Endothelial cell of umbilical vein (primary cell): Measurements from ENCODE around the gene RAB7B. TPM values are rescaled to one million over a fixed set of nuclear protein-coding genes. Genes with fewer than 3 reads are reported as not detected.

Source experiments
- BruUV-seq: library from RNA; stranded (reverse); fragments of 400-500 nt; replicated peaks from 2 replicates; lab custom pipeline; 2021; lab: Mats Ljungman, UMichigan
- CTCF ChIA-PET: fragments of 300-600, 350-600 bp; sonication (Branson Sonifier 250); formaldehyde crosslinking; loops from one replicate; lab custom pipeline; 2021; ENCODE audit warnings: antibody characterized with exemption, inconsistent platforms; lab: Charles Lee
- POLR2A ChIA-PET: fragments of 300-600, 350-600 bp; sonication (Branson Sonifier 250); formaldehyde crosslinking; loops from one replicate; lab custom pipeline; 2021; ENCODE audit warnings: antibody characterized with exemption, inconsistent platforms; lab: Charles Lee
- DNase-seq: peaks from one replicate; pipeline ENCODE4 v3.0.0-alpha.2; 2011; ENCODE audit warnings: low read depth, low spot score
- FAIRE-seq: peaks from 2 replicates; lab custom pipeline; 2011; peaks lifted over from hg19 to GRCh38; lab: Jason Lieb, UNC
- H2AFZ ChIP-seq: 2 replicates; pipeline ENCODE4 v1.6.0; 2012; ENCODE audit warnings: low read depth, low read length, control low read depth, inconsistent platforms
- H3K27ac ChIP-seq: 2 replicates; pipeline ENCODE4 v1.5.1; 2011; ENCODE audit warnings: low read depth, mild to moderate bottlenecking, control low read depth, low read length, moderate library complexity; ENCODE audit not compliant: insufficient read depth
- H3K27me3 ChIP-seq, 2 experiments: 2 replicates each; pipeline versions ENCODE4 v1.6.0 to v1.6.1; 2011; ENCODE audit warnings: low read length in 2 of 2, mixed read lengths in 1 of 2; ENCODE audit not compliant: control insufficient read depth in 2 of 2, insufficient read depth in 2 of 2
- H3K36me3 ChIP-seq, 2 experiments: 2 replicates in 1 of 2; 3 replicates in 1 of 2; pipeline ENCODE4 v1.5.1; 2011; ENCODE audit warnings: low read length in 2 of 2, mild to moderate bottlenecking in 1 of 2, moderate library complexity in 1 of 2; ENCODE audit not compliant: control insufficient read depth in 2 of 2, insufficient read depth in 2 of 2; ENCODE audit errors: extremely low read depth in 1 of 2
- H3K4me1 ChIP-seq: 3 replicates; pipeline ENCODE4 v1.5.1; 2011; ENCODE audit warnings: mild to moderate bottlenecking, low read length; ENCODE audit not compliant: control insufficient read depth, insufficient read depth; ENCODE audit errors: extremely low read depth
- H3K4me2 ChIP-seq: 2 replicates; pipeline ENCODE4 v1.6.1; 2011; ENCODE audit warnings: low read length, control low read depth, mixed read lengths; ENCODE audit not compliant: insufficient read depth
- H3K4me3 ChIP-seq, 3 experiments: fragments of 200-600 bp in 1 of 3; sonication (generic), shearing (Covaris generic) in 1 of 3; replicated peaks in 1 of 3; 2 replicates each; pipeline ENCODE4 v1.5.1; 2011 to 2016; ENCODE audit warnings: control low read depth in 3 of 3, low read length in 3 of 3, mild to moderate bottlenecking in 2 of 3, inconsistent platforms in 1 of 3, low read depth in 1 of 3, moderate library complexity in 1 of 3; ENCODE audit not compliant: insufficient read depth in 1 of 3
- H3K79me2 ChIP-seq: 2 replicates; pipeline ENCODE4 v1.6.0; 2012; ENCODE audit warnings: low read length, inconsistent platforms; ENCODE audit not compliant: control insufficient read depth, insufficient read depth
- H3K9ac ChIP-seq: replicated peaks from 2 replicates; pipeline ENCODE3; 2011; ENCODE audit warnings: low read length, control low read depth; ENCODE audit not compliant: insufficient read depth; ENCODE audit errors: extremely low read depth
- H3K9me1 ChIP-seq: replicated peaks from 3 replicates; pipeline ENCODE4 v1.6.0; 2011; ENCODE audit warnings: mild to moderate bottlenecking, low read length; ENCODE audit not compliant: control insufficient read depth, insufficient read depth; ENCODE audit errors: extremely low read depth
- H3K9me3 ChIP-seq: replicated peaks from 2 replicates; pipeline ENCODE4 v1.5.1; 2012; ENCODE audit warnings: low read length, inconsistent platforms; ENCODE audit not compliant: control insufficient read depth, insufficient read depth
- H4K20me1 ChIP-seq: replicated peaks from 2 replicates; pipeline ENCODE3; 2011; ENCODE audit warnings: mild to moderate bottlenecking, low read length; ENCODE audit not compliant: control insufficient read depth, insufficient read depth; ENCODE audit errors: extremely low read depth
- CTCF ChIP-seq, 2 donors: IDR thresholded peaks; 1 replicate in 1 of 2; 2 replicates in 1 of 2; pipeline ENCODE4 v1.5.1; 2011; ENCODE audit warnings: low read length in 2 of 2, mild to moderate bottlenecking in 2 of 2, moderate library complexity in 2 of 2, control low read depth in 1 of 2, inconsistent platforms in 1 of 2, low read depth in 1 of 2; ENCODE audit not compliant: insufficient read depth in 1 of 2; ENCODE audit errors: extremely low read depth in 1 of 2
- GATA2 ChIP-seq: IDR thresholded peaks from 2 replicates; pipeline ENCODE4 v1.7.0; 2011; ENCODE audit warnings: low read depth, mild to moderate bottlenecking, moderate library complexity, mixed read lengths, low read length; ENCODE audit not compliant: insufficient read length, insufficient read depth
- JUN ChIP-seq: IDR thresholded peaks from 2 replicates; pipeline ENCODE4 v1.6.1; 2011; ENCODE audit warnings: borderline replicate concordance, low read depth; ENCODE audit not compliant: insufficient read length, insufficient read depth
- MAX ChIP-seq: IDR thresholded peaks from 2 replicates; pipeline ENCODE4 v1.6.1; 2011; ENCODE audit not compliant: insufficient read depth, insufficient read length
- MYC ChIP-seq: IDR thresholded peaks from one replicate; pipeline ENCODE4 v1.6.1; 2011; ENCODE audit warnings: mild to moderate bottlenecking, low read depth, low read length
- POLR2A ChIP-seq: IDR thresholded peaks from 2 replicates; pipeline ENCODE4 v1.6.1; 2012; ENCODE audit warnings: low read depth, mild to moderate bottlenecking, control low read depth, low read length
- POLR2AphosphoS5 ChIP-seq: IDR thresholded peaks from 2 replicates; pipeline ENCODE4 v1.6.1; 2012; ENCODE audit warnings: low read depth, mild to moderate bottlenecking, control low read depth, low read length, moderate library complexity; ENCODE audit not compliant: insufficient read depth
- dilution Hi-C: fragments of 300-500 bp; cut with MboI; formaldehyde crosslinking; loops from one replicate; pipeline ENCODE4 v1.15.0; 2019; ENCODE audit warnings: low sequenced_read_pairs; ENCODE audit not compliant: extremely low pct_ligation_motif_present
- intact Hi-C: fragments of 100-400 bp; cut with micrococcal nuclease; formaldehyde crosslinking; loops from one replicate; pipeline ENCODE4 v1.10.0; 2022
- polyA plus RNA-seq, 4 experiments: library from polyadenylated mRNA; depleted of rRNA in 3 of 4; stranded (reverse) in 3 of 4; unstranded in 1 of 4; fragments of >200 nt; gene quantifications; 2 replicates each; pipeline versions ENCODE4 v1.2.1 to v1.2.3, GENCODE V29; 2011 to 2012; ENCODE audit warnings: missing spikeins in 1 of 4
- total RNA-seq: library from RNA; stranded (reverse); gene quantifications from 2 replicates; pipeline ENCODE4 v1.2.3, GENCODE V29; 2021

Gene RAB7B
- total and polyA plus RNA-seq, 2 donors (not counting 3 experiments of a cell fraction or from before 2014, with no cell fraction given) = 0.15 TPM; not detected in 1

- no peak overlapping the region for H3K9ac ChIP-seq
- H2AFZ ChIP-seq = no peak overlapping the region
- no peaks in the 10 kb centered on the region for H3K79me2 ChIP-seq
- dilution Hi-C loops = loop anchor here (25.0 kb wide), 1 partner anchor 118 kb away; the partner anchor contains the start of gene AVPR1B
- no peak overlapping the region for H3K4me3 ChIP-seq
- no peak for TF ChIP-seq MAX
- no peak for TF ChIP-seq JUN
- no peak for TF ChIP-seq MYC
- TF ChIP-seq POLR2AphosphoS5 = no peak
- TF ChIP-seq POLR2A = no peak
- no peak for TF ChIP-seq GATA2
- no peak for TF ChIP-seq CTCF (IDR thresholded peaks at IDR 0.05; ENCODE audit: extremely low read depth in 1 of 2, insufficient read depth in 1 of 2, low read depth in 1 of 2, low read length in 2 of 2)
- ChIA-PET POLR2A (no interaction called here), CTCF (interaction anchor here (1.0 to 6.1 kb wide), 2 partner anchors 9 to 35 kb away, joined by 3 to 27 read pairs; no protein-coding TSS in a partner anchor)
- H3K36me3 ChIP-seq = no peaks in the 10 kb centered on the region
- H3K27ac ChIP-seq = no peak overlapping the region
- H3K9me3 ChIP-seq = no peaks in the 10 kb centered on the region
- intact Hi-C loops = no loop called here
- no peak for FAIRE-seq
- BruUV-seq = no TSS peak
- H3K4me1 ChIP-seq = peaks cover 4% of the 10 kb centered on the region
- no peaks in the 10 kb centered on the region for H4K20me1 ChIP-seq
- H3K27me3 ChIP-seq = no peaks in the 10 kb centered on the region
- no peak overlapping the region for H3K4me2 ChIP-seq
- no peaks in the 10 kb centered on the region for H3K9me1 ChIP-seq
- DNase-seq = no peak
Observed at GRCh38 chr1:205994346-205994745, 8.8 kb downstream of the RAB7B start.
